Choroid plexus epithelial cell (primary cell): Measurements from ENCODE around the gene CPLANE1.

Source experiments
- DNase-seq: peaks from one replicate; pipeline ENCODE4 v3.0.0-alpha.2; 2010; ENCODE audit warnings: low read depth
- H3K4me3 ChIP-seq: 2 replicates; pipeline ENCODE4 v1.5.1; 2011; ENCODE audit warnings: low read depth, mild to moderate bottlenecking, control low read depth, low read length, moderate library complexity
- CTCF ChIP-seq: conservative IDR thresholded peaks from 2 replicates; pipeline ENCODE4 v1.5.1; 2011; ENCODE audit warnings: low read depth, mild to moderate bottlenecking, control low read depth, inconsistent platforms, low read length, moderate library complexity

CPLANE1 gene

GRCh38 chr5:37208883-37209797 is 40.0 kb downstream of the CPLANE1 start:
- peak; percentile 43 for DNase-seq
- no peak for TF ChIP-seq CTCF
- H3K4me3 ChIP-seq, result peak overlapping the region; percentile 53

- no peak overlapping the region for H3K4me3 ChIP-seq
- no peak for DNase-seq
- TF ChIP-seq CTCF, result no peak
These were observed 41.4 kb downstream of the CPLANE1 start for GRCh38 chr5:37207802-37208201.

GRCh38 chr5:37206736-37207135 is 42.4 kb downstream of the CPLANE1 start:
- H3K4me3 ChIP-seq, result no peak overlapping the region
- peak; percentile 26 for DNase-seq
- TF ChIP-seq CTCF, result no peak

- H3K4me3 ChIP-seq, result no peak overlapping the region
- peak; percentile 50 for DNase-seq
- no peak for TF ChIP-seq CTCF
These were observed 50.3 kb downstream of the CPLANE1 start for GRCh38 chr5:37198842-37199241.

GRCh38 chr5:37198061-37198460 is 51.1 kb downstream of the CPLANE1 start:
- H3K4me3 ChIP-seq, result no peak overlapping the region
- TF ChIP-seq CTCF, result no peak
- no peak for DNase-seq

- DNase-seq, result peak; percentile 58
- no peak for TF ChIP-seq CTCF
- no peak overlapping the region for H3K4me3 ChIP-seq
These were observed 51.7 kb downstream of the CPLANE1 start for GRCh38 chr5:37197340-37198050.
